Activated CD4-positive, alpha-beta T cell treated with anti-CD3 and anti-CD28 coated beads for 1 hour (primary cell): ENCODE measurements around the gene KRT16.
"Not testable (repeated sequence)": the region's sequence is repeated elsewhere in the genome, so short reads cannot be mapped to it uniquely, and the experiment has no call there.

Experiments
- DNase-seq: peaks from one replicate; pipeline ENCODE4 v3.0.0-alpha.2; 2020

KRT16 gene

DNA sequence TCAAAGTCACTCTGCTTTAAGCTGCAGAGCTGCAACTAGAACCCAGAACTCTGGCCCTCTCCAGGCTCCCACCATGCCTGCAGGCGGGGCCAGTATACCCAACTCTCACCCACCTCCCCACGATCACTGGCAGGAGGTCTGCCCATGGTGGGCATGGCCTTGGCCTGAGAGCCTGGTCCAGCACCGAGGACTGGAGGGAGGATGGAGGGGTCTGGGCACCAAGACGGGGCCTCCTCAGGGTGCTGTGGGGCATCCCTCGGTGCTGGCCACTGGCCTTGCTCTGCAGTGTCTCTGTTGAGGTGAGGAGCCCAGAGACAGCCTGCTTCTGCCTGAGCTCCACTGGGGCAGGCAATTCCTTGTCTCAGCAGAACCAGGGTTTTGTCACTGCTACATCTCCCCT lies 1.5 kb upstream of the KRT16 start:
- no peak for DNase-seq

DNA sequence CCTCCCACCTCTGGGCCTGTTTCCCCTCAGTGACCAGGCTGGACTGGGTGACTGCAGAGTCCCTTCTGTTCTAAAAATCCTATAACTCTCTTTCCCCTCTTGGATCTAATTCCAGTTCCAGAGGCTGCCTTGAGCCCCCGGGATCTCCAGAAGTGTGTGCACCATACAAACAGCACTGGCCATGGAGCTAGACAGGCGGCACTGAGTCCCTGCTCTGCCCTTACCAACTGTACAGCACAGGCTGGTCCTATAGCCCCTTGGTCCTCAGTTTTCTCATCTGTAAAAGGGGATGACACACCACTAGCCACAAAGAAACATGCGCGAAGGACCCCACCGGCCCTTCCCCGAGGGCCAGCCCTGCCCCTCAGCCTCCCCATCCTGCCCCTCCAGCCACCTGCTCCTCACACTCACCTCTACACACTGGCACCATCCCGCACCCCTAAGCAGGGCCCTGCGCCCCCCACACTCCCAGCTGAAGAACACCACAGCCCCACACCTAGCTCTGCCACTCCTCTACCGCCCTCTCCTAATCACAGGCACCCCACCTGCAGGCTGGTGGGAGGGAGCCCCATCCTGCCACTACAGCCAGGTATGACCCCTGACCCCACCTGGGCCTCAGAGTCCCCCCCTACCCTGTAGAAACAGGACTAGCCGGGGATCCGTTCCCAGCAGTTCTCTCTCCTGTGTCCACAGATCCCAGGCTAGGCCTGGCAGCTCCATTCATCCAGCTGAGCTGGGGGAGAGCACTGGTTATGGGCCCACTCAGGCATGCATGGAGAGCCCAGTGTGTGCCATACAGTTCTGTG lies 913 bp upstream of the KRT16 start:
- no peak for DNase-seq

DNA sequence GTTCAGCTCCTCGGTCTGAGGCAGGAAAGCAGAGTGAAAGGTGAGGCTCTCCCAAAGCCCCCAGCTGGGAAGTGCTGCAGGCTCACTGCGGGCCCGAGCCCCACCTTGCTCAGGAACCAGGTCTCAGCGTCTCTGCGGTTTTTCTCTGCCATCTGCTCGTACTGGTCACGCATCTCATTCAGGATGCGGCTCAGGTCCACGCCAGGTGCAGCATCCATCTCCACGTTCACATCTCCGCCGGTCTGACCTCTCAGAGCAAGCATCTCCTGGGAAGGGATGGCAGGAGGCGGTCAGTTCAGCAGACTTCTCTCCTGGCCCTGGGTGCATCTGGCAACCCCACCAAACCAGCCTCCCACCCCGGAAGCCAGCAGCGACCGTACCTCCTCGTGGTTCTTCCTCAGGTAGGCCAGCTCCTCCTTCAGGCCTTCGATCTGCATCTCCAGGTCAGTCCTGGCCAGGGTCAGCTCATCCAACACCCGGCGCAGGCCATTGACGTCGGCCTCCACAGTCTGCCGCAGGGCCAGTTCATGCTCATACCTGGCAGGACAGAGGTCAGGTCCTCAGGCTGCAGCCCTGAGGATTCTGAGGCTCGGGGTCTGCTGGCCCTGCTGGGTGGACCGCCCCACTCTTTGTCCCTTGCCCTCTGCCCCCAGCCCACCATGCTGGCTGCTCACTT lies 1.5 kb downstream of the KRT16 start:
- DNase-seq = no peak

DNA sequence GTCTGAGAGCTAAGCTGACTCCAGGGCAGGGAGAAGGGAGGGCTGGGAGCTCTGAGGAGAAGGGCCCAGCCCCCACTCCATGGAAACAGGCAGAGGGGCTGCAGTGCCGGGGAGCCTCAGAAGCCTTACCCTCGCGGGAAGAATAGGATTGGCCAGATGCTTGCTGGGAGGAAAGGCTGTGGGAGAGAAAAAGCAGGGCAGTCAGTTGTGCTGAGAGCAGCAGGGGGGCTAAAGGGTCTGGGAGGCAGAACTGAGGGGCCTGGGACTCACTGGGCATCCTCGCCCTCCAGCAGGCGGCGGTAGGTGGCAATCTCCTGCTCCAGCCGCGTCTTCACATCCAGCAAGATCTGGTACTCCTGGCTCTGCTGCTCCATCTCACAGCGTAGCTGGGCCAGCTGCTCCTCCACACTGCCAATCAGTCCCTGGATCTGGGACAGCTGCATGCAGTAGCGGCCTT lies 2.5 kb downstream of the KRT16 start:
- DNase-seq = not testable (repeated sequence)

DNA sequence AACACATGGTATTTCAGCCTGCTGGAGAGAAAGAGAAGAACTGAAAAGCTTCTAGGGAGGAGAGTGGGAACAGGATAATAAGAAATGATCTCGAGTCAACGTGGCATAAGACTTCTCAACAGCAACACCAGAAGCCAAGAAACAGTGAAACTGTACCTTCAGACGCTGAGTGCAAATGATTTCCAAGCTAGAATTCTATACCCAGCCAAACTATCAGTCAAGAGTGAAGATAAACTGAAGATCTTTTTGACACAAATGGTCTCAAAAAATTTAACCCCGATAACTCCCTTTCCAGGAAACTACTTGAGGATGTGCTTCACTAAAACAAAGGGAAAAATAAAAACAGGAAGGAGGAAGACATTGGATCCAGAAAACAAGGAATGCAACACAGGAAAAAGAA lies 5.6 kb downstream of the KRT16 start:
- DNase-seq = not testable (repeated sequence)

DNA sequence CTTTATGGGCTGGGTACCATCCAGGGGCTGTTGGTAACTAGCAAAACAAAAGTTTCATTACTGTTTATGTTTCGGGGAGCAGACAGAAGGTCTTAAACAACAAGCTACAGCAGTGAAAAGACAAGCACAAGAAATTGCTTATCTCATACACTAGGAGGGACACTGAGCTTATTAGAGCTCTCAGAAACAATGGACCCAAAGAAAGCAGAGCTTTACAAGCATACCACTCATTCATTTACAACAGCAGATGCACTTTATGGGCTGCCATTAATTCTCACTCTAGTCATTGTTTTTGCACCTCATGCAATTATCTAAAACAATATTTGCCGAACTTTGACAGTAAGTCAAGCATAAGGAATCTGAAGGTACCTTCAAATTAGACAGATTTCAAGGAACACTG lies 10.0 kb downstream of the KRT16 start:
- no peak for DNase-seq

DNA sequence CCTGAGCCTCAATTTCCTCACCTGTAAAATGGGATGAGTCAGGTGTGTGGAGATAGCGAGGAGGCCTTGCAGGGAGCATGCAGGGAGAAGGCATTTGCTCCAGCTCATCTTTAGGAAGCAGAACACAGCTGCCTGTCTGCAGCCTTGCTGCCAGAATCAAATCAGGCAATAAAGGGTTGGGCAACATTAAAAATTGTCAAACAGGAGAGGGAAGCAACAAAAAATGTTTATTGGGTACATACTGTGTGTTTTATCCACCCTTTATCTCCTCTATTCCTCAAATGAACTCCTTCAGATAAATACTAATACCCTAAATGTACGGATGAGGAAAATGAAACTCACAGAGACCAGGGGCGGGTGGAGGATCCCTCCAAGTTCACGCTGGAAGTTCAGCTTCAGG lies 12.2 kb downstream of the KRT16 start:
- DNase-seq = no peak

DNA sequence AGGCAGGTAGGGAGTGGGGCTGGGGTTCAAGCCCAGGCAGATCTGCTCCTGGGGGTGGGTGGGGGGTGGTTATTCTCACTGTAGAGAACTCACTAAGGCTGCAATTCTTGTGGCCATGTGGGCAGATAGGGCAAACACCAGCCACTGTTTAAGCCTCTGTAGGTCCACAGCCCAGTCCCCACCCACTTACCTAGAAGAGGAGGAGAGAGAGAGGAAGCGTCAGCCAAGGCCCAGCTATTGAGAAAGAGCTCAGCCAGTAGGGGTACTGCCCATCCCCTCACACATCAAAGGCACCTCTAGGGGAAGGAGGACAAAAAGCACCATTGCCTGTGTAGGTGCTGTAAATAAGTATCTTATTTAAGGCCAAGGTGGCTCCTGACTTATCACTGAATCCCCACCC lies 12.9 kb downstream of the KRT16 start:
- no peak for DNase-seq

DNA sequence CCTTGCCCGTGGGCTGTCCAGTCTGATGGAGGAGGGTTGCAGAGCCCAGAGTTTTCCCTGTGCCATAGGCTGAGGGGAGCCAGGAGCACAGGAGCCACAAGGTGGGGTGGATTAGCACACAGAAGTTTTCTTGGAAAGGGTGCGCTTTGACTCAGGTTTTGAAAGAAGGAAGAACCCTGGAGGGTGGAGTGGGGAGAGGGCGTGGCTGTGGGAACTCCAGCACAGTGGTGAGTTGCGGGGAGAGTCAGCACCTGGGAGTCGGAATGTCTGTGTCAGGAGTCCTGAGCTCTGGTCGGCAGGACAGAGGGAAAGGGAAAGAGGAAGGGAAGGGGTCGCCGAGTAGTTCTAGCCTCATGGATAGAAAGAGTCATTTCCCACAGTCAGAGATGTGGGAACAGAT lies 17.0 kb downstream of the KRT16 start:
- DNase-seq = no peak

DNA sequence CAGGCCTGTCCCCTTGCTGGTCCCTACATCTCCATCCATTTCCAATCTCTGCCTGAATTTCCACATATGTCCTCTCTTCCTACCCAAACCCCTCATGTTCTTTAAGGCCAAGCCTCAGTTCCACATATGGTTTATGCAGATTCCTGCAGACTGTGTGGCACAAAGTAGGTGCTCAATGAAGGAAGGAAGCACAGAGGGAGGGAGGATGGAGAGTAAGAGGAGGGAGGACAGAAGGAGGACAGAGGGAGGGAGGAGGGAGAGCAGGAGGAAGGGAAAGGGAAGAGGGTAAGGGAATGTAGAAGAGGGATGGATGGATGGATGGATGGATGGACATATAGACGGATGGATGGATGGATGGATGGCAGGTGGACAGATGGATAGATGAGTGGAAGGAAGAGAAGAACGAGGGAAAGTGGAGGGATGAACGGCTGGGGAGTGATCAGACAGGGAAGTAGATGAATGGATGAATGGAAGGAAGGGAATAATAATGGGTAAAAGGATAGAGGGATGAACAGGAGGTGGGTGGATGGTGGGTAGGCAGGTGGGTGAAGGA lies 18.1 kb downstream of the KRT16 start:
- DNase-seq = no peak

DNA sequence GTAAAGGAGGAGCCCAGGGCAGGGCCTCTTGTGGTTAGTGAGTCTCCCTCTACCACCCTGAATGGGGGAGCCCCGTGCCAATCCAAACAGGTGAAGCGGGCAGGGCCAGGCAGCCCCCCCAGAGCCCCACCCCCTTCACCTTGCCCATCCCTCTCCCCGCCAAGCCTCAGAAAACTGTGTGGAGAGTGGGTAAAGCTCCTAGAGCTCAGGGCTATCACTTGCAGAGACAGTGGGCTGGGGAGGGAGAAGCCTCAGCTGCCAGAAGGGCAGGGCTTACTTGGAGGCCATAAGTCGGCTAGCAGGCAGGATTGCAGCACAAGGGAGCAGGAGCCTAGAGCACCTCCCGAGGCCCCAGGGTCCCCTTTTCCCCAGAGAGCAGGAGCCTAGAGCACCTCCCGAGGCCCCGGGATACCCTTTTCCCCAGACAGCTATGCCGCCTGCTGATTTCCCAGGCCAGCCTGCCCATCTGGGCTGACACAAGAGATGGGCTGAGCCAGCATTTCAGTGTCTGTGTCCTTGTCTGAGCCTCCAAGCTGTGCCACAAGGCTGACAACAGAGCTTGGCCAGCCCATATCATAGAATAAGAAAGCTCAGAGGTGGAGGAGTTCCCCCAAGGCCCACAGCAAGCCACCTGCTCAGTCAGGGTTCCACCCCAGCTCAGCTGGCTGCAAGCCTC lies 19.1 kb downstream of the KRT16 start:
- DNase-seq = no peak

DNA sequence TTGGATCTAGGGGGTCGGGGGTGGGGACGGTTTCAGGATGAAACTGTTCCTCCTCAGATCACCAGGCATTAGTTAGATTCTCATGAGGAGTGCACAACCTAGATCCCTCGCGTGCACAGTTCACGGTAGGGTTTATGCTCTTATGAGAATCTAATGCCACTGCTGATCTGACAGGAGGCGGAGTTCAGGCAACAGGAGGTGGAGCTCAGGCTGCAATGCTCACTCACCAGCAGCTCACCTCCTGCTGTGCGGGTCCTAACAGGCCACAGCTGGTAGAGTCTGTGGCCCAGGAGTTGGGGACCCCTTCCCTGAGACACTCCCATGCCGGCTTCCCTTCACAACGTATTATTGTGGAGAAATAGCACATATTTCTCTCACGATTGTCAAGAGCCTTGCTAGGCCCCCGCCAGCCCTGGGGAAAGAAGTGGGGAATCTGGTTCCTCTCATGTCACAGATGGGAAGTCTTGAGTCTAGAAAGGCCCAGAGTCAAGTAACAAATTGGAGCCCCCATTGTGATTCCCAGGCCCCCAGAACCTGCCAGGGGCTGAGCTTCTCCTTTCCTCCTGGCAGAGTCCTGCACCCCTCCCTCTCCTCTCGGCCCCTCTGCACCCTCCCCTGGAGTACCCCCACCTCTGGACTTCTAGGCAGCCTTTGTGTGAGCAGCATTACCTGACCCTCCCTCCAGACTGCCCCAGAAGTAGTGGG lies 19.8 kb downstream of the KRT16 start:
- no peak for DNase-seq

DNA sequence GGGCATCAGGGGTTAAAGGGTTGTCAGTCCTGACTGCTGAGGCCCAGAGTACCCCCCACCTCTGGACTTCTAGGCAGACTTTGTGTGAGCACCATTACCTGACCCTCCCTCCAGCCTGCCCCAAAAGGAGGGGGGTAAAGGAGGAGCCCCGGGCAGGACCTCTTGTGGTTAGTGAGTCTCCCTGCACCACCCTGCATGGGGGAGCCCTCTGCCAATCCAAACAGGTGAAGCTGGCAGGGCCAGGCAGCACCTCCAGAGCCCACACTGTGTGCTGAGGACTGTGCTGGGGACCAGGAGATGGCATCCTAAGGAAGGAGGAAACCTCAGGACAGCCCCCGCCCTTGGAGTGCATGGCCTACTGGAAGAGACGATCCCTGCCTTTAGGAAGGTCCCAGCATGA lies 23.3 kb downstream of the KRT16 start:
- no peak for DNase-seq

DNA sequence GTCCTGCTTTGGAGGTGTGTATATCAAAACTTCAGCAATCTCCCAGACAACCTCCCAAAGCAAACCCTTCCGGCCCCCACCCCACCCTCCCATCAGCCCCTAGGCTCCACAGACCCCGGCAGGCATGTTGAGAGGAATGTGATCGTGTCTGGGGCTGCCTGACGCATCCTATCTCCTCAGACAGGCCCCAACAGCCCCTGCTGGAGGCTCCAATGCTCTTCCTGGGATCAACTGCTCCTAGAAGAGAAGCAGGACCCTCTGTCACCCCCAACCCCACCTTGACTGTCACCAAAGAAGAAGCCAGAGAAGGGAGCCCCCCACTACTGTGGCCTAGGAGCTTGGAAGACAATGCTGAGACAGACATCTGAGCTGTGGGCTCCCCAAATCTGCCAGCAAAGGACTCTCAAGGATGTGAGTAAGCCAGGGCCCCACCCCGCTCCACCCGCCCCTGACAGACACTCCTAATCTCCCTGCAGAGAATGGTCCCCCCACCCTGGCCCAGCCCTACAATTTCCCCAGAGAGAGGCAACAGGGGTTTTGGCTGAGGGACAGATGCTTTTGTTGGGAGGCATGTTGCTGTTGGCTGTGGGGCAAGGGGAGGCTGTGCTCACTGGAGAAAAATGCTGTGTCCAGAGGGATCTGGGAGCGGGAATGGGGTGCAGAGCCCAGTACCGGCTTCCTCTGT lies 24.3 kb downstream of the KRT16 start:
- no peak for DNase-seq

DNA sequence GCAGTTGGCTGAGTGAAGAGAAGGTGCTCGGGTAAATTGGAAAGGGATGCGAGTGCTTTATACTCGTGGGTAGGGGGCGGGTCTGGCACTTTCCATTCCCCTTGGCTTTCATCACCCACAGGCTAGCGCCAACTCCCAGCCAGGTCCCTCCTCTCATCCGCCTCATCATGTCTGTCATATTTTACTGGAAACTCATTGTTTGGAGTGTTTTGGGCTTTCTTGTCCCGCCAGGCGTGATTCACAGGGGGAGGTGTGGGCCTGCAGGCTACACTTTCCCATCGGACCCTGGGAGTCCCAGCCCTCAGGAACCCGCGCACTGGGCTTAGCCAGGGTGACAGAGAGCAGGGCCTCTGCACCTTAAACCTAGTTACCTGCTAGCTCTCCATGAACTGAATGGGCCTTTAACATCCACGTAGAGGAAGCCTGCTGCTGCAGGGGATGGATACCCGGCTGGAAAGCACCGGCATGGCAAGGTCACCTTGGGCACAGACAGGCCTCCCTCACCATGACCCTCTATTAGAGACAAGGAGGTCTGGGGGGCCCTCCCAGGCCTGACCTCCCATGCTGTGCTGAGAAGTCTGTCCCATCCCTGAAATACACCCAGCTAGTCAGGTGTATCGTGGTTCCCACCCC lies 25.6 kb downstream of the KRT16 start, which contains the start of gene KRT14:
Gene KRT14 (minus strand): TSS at position 33 of the 633 bp plus-strand sequence. CDS start 61 bp downstream, outside the sequence.
- no peak for DNase-seq

DNA sequence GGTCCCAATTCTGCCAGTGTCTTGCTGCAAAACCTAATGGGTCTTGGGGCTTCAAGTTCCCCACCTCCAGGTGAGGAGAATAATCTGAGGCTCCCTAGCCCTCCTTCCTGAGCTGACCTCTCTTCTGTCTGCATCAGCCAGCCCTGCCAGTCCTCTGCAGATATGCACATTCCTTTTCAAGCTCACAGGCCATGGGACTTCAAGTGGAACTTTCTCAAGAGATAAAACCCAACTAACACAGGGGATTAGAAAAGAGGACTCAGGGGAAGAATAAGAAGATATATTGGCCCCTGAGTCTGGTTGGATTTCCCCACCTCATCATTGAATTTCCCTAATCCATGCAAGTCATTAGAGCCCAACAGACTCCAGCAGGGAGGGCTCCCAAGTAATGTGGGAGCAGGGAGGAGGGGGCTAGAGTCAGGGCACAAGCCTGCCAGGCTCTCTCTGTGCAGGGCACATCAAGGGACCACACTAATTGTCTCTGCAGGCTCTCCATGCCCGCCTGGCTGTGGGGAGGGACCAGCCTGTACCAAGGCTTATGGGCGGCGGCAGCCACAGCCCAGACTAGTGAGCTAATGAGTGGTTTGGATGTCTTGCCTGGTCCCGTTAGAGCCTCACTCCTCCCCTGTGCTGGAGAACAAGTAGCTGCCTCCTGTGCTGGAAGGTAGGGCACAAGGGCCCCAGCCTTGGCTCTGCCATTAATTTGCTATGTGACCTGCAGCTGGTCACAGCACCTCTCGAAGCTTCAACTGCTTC lies 27.1 kb downstream of the KRT16 start:
- no peak for DNase-seq

DNA sequence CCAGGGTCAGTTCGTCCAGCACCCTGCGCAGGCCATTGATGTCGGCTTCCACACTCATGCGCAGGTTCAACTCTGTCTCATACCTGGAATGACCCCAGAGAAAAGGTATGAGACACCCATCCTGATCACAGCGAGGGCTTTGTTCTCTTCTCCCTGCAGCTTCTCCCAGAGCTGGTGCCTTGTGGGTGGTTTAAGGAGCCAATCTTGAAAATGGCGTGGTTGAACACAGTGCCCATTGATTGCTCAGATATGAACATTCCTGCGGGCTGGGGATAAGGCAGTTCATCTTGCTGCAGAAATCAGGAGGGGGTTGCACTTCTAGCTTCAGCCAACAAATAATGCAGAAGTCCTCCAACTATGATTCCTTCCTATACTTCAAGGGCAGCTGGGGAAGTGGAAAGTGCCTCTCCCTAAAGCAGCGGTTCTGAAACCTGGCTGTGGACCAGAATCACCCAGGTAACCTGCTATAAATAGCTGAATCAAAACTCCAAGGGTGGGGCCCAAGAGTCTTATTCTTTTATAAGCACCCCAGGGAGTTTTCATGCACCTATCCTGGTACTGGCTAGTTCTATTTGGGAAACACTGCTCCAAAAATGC lies 28.1 kb downstream of the KRT16 start:
- not testable (repeated sequence) for DNase-seq

DNA sequence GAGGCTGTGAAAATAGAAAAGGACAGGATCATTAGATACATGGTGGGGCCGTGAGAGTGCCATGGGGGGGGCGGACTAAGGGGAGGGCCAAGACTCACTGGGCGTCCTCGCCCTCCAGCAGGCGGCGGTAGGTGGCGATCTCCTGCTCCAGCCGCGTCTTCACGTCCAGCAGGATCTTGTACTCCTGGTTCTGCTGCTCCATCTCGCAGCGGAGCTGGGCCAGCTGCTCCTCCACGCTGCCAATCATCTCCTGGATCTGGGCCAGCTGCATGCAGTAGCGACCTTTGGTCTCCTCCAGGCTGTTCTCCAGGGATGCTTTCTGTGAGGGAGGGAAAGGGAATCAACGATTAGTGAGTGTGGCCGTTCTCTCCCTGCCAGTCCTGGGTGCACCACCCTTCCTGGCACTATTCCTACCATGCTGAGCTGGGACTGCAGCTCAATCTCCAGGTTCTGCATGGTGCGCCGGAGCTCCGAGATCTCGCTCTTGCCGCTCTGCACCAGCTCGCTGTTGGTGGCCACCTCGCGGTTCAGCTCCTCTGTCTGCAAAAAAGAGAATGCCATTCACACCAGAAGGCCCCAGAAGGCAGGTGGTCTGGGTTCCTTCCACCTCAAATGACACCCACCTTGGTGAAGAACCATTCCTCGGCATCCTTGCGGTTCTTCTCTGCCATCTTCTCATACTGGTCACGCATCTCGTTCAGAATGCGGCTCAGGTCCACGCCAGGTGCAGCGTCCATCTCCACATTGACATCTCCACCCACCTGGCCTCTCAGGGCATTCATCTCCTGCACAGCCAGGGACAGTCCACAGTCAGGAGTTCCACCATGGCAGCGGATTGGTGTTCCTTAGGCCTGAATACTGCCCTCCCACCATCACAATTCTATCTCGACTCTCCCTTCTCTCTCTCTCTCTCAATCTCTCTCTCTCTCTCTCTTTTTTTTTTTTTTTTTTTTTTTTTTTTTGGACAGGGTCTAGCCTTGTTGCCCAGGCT lies 29.1 kb downstream of the KRT16 start:
- no peak for DNase-seq
